Hematopoietic multipotent progenitor cell treated with erythropoietin and hydrocortisone succinate and interleukin-3 and kit ligand, for 15 days (in vitro differentiated cells): ENCODE data around the gene BYSL.

Experiments used
- DNase-seq: peaks from one replicate; pipeline ENCODE4 v3.0.0-alpha.2; 2015; ENCODE audit warnings: low spot score

BYSL gene

DNA sequence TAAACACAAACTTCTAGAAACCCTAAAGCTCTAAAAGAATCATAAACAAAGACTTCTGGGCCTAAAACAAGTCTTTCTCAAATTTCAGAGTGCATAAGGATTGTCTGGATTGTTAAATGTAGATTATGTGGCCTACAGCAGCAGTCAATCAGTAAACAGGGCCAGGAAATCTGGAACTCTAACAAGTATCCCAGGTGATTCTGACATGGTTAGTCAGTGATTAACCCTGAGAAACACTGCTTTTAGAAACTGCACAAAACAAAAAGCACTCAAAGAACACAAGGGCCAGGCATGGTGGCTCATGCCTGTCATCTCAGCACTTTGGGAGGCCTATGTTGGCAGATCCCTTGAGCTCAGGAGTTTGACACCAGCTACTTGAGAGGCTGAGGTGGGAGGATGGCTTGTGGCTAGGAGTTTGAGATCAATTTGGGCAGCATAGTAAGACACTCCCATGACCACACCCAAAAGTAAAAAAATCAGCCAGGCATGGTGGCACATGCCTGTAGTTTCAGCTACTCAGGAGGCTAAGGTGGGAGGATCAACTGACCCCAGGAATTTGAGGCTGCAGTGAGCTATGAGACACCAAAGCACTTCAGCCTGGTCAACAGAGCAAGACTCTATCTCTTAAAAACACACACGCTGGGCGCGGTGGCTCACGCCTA lies 6.3 kb upstream of the BYSL start:
- peak; percentile 66 for DNase-seq

DNA sequence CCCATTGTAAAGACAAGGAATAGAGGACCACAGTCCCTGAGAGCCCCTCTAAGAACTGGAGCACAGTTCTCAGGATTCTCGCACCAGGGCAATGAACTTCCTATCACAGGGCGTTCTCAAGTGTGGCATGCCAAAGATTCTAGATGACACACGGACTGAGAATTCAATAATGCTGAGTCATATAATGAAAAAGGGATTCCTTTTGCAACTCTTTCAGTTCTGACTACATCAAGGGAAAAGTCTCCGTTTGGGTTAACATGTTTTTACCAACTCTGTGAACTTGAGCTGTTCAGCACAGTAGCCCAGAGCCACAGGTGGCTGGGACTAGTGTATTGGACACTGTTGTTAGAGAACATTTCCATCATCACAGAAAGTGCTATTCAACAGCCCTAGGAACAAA lies 3.8 kb upstream of the BYSL start:
- DNase-seq = peak; percentile 65

DNA sequence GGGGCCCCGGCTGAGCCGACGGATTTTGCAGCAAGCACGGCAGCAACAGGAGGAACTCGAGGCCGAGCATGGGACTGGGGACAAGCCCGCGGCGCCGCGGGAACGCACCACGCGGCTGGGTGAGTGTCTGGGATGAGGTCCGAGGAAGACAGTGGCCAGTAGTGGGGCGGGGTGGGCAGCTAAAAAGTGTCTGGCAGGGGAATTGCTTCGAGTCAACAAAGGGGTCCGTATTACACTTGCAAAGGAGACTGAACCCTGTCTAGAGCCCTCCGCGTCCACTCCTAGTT lies 356 bp downstream of the BYSL start:
- no peak for DNase-seq

DNA sequence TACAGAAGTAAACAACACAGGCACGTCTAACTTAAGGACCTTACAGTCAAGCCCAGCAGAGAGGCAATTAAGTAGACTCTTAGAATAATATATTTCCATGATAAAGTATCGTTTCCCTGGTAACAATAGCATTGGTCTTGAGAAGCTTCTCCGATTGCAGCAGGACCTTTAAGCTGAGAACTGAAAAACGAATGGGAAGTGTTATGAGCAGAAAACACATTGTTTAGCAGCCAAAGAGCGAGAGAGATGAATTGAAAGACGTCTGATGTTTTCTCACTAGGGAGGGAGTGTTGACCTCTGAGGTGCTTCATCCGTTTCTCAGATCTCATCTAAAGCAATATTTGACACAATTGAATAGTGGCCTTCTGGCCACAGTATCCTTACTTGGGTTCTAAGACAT lies 855 bp downstream of the BYSL start:
- DNase-seq = no peak

DNA sequence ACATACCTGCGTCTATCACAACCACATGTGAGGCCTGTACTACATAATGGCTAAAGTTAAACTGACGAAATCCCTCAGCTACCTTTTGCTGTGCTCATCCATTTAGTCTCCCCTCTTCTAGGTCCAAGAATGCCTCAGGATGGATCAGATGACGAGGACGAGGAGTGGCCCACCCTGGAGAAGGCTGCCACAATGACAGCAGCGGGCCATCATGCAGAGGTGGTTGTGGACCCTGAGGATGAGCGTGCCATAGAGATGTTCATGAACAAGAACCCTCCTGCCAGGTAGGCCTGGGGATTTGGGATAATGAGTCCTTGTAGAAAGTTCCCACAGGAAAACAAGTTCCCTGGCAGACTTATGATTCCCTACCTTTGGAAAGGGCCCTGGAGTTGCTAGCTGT lies 6.0 kb downstream of the BYSL start:
- no peak for DNase-seq

DNA sequence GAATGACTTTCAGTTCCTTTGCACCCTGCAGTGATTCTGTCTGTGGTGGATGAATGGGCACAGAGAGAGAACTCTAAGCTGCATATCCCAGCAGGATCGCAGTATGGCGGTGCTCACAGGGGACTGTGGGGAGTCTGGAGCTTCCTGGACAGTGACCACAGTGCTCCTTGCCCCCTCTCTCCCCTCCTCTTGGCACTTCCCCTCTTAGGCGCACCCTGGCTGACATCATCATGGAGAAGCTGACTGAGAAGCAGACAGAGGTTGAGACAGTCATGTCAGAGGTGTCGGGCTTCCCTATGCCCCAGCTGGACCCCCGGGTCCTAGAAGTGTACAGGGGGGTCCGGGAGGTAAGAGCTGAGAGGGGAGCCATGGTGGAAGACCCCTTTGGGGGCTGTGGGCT lies 8.6 kb downstream of the BYSL start:
- DNase-seq = no peak

DNA sequence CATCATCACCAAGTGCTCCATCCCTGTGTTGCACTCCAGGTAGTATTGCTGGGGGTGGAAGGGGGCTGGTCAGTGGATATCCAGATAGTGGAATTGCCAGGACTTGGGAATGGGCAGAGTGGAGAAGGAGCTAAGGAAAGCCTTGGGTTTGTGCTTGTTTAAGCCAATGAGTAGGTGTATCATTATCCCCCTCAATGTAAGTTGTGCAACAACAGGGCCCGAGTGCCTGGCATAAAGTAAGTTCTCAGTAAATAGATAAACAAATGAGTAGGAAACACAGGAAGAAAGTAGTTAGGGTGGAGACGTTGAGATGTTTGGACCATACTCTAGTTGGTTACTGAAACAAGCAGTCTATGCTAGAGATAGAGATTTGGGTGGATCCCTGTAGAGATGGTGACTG lies 10.5 kb downstream of the BYSL start:
- no peak for DNase-seq

DNA sequence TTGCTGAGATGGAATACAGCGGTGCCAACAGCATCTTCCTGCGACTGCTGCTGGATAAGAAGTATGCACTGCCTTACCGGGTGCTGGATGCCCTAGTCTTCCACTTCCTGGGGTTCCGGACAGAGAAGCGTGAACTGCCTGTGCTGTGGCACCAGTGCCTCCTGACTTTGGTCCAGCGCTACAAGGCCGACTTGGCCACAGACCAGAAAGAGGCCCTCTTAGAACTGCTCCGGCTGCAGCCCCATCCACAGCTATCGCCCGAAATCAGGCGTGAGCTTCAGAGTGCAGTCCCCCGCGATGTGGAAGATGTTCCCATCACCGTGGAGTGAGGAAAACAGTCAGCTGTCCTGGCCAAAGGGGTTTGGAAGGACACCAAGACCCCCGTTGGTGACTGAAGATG lies 11.1 kb downstream of the BYSL start:
- DNase-seq = no peak

DNA sequence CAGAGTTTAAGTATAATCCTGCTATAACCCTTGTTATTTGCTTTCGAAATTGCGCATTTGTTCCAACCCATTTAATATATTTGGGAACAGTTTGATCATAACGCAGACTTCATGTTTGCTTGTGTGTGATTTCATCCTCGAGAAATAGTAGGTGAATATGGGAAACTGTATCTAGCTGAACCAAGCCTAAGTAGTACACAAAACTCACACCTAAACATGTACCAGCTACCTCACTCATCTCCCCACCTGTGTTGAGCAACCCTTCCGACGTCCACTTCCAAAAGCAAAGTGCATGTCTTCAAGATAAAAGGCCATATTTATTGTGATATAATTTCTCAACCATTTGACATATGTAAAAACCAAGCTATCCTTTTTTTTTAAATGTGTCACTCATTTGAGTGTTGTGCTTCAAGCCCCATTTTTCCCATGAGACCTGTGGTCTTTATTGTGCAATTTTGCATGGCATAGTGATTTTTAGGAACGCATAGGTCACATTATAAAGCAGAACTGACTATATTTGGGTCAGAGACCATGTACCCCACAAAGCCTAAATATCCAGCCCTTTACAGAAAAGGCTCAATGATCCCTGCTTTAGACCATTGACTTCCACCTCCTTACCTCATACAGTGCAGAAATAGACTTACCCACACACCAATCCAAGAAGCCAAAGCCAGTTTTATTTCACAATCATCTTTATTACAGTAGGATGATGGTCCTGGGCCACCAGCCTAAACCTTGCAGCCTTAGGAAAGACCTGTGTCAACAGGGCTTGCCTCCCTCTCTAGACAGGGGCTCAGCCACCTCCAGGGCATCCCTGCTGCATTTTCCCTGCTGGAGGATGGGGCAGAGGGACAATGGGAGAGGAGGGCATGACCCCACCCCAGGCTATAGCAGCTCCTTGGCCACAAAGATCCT lies 13.2 kb downstream of the BYSL start:
- no peak for DNase-seq

DNA sequence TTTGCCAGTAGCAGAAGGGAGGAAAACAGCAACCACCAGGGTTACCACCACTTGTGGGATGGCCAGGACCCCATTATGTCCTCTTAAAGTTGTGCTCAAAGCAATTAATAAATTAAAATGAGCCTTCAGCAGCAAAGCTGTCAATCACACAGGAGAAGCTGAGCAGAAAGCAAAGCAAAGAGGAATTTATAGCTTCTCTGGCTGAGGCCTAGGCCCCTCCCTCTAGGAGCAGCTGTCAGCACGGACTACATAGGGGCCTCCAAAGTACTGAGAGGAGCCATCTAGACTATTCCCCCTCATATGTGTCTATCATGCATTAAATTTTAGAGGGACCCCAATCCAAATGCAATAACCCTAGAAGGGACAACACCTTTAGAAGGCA lies 13.9 kb downstream of the BYSL start:
- no peak for DNase-seq

DNA sequence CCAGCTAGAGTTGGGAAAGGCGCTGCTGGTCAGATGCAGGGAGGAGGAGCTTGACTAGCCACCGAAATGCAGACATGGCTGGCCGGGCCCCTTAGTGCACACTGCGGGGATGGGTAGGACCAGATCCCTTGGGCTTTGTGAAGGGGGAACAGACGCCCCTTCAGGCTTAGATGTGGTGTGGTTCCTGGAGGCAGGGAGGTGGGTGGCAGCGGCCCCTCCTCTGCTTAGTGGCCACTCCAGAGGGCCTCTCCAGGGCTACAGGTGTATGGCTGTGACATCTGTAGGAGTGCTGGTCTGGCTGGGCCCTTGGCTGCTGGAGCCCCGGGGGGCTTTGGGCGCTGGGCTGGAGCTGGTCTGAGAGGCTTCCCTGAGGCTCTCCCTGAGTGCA lies 14.4 kb downstream of the BYSL start:
- no peak for DNase-seq

DNA sequence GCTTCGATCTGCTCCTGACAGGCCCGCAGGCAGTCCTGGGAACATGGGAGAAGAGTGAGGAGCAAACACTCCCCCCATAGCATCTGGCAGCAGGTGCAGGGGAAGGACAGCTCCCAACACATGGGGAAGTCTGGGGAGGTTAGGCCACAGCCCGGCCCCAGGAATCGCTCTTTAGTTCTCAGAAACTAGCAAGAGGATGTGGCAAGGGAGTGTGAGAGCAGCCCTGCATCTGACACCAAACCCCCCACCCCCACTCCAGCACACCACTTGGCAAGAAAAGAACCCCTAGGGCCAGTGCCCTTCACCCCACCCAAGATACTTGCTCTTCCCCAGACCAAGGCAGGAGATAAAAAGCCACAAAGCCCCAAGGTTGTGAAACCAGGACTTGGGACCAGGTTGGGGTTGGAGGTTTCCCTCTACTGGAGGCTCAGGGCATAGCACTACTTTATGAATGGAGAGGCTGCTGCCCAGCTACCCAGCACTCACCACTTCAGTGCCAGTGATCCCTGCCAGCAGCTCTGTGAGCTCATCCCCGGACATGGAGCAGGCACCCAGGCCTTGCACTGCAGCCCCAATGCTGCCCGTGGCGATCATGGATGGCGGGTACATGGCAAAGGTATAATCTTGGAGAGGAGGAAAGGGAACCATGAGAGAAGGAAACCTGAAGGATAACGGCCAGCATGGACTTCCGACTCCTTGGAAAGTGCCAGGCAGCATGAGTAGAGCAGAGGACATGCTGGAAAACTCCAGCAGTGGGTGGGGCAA lies 15.0 kb downstream of the BYSL start:
- peak; percentile 90 for DNase-seq

DNA sequence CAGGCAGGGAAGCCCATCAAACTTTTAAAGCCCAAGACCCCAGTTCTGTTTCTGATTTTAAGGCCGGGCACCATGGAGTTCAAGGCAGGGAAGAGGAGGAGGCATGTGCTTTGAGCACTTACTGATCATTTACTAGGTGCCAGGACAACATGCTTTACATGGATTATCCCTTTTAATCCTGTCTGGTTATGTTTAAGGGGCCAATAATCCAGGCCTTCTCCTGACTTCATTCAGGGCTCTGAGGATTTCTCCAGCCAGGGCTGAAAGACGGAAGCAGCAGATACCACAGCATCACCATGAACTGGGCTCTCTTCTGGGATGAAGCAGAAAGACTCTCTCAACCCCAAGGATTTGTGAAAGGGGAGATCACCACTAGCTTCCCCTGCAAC lies 16.2 kb downstream of the BYSL start:
- DNase-seq = no peak

DNA sequence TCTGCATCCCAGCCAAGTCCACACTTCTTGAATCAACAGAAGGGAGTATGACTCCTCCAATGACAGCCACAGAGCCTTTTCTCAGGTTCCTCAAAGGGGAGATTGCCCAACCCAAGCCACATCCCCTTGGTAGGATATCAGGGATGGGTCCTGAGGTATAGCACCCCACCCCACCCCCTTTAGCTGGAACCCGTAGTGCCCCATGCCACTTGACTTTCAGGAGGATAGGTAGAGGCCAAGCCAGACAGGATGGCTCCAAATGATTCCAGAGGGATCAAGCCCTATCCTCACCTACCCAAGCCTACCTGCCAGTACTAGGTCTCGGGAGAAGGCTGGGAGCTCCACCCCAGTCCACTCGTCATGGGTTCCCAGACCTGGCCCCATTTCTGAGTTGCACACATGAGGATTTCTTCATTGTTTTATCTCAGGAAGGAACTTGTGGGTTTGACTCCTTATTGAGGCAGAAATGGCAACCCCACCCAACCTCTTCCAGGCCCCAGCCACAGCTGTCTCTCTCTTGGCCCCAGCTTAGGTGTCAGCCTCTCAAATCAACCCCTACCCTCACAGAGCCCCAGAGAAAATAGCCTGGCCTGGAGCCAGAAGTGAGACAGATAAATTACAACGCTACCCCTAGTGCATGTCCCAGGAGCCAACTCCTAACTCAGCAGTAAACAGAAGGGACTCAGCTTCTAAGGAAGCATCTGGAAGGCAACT lies 16.7 kb downstream of the BYSL start:
- peak; percentile 74 for DNase-seq

DNA sequence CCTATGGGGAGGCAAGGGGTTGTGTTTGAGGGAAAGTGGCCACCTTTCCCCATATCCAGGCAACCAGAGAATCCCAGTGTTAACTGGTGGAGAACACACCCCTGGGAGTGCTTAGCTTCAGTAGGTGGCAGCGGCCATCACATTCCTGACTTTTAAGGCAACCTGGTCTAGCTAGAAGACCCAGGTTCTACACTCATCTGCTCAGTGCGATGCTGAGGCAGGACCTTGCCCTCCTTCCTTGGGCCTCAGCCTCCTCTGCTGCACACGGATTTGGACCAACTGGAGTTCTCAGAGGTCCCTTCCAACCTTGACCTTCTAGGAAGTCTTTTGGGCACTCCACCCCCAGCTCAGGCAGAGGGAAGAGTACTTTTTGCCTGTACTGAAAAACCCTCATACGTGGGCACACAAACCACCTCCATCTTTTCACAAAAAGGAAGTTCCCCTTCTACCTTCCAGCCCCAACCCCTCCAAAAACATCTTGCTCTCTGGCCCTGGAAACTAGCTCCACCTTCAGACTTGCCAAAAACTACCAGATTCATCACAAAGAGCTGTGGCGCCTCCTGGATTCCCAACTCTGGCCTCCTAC lies 17.4 kb downstream of the BYSL start:
- no peak for DNase-seq

DNA sequence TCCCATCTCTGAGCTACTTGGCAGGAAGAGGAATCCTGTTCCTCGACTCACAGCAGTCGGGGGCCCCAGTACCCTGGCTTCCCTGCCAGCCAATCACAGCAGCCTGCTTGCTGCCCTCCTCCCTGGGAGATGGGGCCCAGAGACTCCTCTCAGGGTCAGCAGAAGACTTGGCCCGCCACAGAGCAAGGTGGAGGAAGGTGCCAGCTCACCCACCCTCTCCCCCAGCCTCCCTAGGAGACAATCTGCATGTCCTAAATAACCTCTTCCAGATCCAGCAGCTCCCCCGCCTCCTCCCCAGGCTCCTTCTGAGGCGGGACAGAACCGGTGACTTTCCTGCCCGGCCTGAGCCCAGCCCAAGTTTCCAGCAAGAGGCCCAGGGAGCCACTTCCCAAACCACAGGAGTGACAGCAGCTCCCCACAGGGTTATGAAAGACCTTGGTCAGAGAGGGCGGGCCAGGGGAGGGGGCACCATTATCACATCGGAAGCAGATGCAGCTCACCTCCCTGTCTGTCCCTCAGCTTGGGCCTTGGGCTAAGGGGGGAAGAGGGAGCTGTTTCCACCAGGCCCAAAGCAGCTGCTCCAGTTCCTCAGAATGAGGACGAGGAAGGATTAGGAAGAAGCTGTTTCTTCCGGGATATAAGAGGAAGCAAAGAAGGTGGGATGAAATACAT lies 18.0 kb downstream of the BYSL start:
- DNase-seq = no peak

DNA sequence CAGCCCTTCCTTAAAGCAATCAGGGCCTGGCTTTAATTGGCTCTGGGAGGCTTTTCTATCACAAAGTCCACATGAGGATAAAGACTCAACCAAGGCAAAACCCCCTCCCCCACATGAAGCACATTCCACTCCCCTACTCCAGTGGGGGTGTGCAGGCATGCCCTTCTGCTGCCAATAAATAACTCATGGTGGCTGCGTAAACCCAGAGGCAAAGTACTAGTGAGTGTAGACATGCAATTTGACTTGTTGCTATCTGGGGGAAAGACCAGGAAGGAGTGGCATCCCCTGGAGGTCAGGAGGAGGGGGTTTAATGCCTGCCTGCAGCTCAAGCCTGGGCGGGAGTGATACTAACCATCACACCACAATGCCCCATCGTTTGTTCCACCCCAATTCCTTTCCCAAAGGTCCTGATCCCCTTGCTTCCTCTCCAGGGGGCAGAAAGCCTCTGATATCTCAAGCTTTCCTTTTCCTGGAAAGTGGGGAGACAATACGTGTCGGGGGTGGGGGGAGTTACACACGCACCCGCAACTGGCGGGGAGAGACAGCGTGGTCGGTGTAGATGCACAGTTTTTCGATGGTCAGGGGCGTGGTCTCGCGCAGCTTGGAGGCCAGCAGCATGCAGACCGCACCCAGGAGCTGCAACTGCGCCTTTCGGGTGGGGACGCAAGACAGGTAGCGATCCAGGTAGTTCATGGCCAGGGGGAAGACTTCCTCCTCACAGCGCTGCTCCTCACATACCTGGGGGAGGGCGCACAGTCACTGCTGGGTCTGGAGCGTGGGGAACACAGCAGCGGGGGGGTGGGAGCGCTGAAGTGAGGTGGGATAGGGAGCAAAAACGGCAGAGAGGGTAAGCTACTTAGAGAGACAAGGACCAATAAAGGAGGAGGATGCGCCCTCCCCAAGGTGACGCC lies 18.8 kb downstream of the BYSL start:
- peak; percentile 68 for DNase-seq

DNA sequence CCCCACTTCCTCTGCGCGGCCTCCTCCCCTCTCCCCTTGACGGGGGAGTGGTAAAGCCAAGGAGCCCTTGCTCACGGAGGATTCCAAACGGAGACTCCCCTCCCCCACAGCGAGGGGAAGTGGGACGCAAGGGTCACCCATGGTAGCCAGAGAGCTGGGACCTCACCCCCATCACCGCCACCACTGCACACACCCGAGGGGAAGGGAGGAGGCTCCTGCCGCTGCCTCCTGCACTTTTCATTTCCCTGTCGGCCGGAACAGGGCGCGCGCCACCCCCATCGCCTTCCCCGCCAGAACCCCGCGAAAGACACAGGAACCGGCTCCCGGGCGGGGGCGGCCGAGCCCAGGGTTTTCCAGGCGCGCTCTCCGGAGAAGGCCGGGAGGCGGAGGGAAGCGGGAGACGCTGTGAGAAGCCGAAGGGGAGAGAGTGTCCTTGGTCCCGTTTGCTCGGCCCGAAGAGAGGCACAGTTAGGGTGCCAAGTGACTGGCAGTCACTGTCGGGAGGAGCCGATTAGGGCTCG lies 19.5 kb downstream of the BYSL start:
- no peak for DNase-seq

DNA sequence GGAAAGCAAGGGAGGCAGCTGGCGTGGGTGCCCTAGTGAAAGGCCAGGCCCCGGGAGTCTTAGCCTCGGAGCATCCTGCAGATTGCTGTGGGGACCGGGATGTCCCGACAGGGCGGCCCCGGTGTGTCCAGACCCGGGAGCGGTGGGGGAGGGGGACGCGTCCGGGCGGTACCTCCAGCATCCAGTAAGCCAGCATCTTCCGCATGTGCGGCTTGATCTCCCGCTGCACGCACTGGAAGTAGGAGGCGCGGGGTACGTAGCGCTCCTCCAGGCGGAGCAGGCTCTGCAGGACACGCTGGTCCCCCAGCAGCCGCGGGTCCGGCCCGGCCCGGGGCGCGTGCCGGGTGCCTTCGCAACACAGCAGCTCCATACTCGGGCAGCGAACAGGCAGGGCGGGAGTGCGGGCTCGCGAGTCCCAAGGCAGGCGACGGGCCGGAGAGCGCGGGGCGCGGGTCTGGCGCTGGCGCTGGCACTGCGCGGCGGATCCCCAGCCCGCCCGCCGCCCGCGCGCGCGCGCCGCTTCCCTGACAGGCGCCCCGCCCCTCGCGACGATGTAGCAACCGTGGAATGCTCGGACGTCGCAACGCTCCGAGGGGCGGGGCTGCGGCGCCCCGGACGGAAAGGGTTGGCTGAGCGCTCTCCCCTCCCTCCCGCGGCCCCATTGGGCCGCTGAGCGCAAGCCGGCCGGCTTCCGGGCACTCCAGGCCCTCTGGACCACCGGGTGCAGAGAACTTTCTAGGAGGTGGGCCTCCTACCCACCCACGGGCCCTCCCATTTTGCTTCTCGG lies 20.2 kb downstream of the BYSL start, which contains the start of gene CCND3:
Gene CCND3 (minus strand): TSS at position 529 of the 787 bp plus-strand sequence. CDS start 159 bp downstream, at position 370.
- DNase-seq = peak; percentile 92
